Uterus (tissue), 4 donors: ENCODE measurements around the gene NOS1AP. TPM values are rescaled to one million over a fixed set of nuclear protein-coding genes. Genes with fewer than 3 reads are reported as not detected.

Source experiments
- DNase-seq, 2 donors: peaks; one replicate each; pipeline ENCODE4 v3.0.0-alpha.2; 2019 to 2020
- H3K27ac ChIP-seq, 2 donors: fragments of 200-600 bp; sonication (generic); 1 replicate in 1 of 2; 2 replicates in 1 of 2; pipeline ENCODE4 v1.5.1; 2016 to 2018
- H3K27me3 ChIP-seq, 2 donors: fragments of 200-600 bp; sonication (generic); one replicate each; pipeline ENCODE4 v1.5.1; 2018 to 2019; ENCODE audit warnings: control low read depth in 1 of 2
- H3K36me3 ChIP-seq, 2 donors: fragments of 200-600 bp; sonication (generic); one replicate each; pipeline ENCODE4 v1.5.1; 2019; ENCODE audit warnings: control low read depth in 1 of 2
- H3K4me1 ChIP-seq, 2 donors: fragments of 200-600 bp; sonication (generic); one replicate each; pipeline ENCODE4 v1.5.1; 2018 to 2019; ENCODE audit warnings: control low read depth in 1 of 2
- H3K4me3 ChIP-seq, 2 donors: fragments of 200-600 bp; sonication (generic); 1 replicate in 1 of 2; 2 replicates in 1 of 2; pipeline ENCODE4 v1.5.1; 2018 to 2019; ENCODE audit warnings: mild to moderate bottlenecking in 1 of 2
- H3K9me3 ChIP-seq, 2 donors: fragments of 200-600 bp; sonication (generic); one replicate each; pipeline ENCODE4 v1.5.1; 2019; ENCODE audit warnings: control low read depth in 1 of 2
- POLR2A ChIP-seq, 2 donors: fragments of 450-650 bp; IDR thresholded peaks; one replicate each; pipeline ENCODE4 v1.6.1; 2016; ENCODE audit warnings: antibody characterized with exemption in 2 of 2, mild to moderate bottlenecking in 1 of 2, moderate library complexity in 1 of 2
- intact Hi-C: fragments of 100-400 bp; cut with DNase I; formaldehyde crosslinking; loops from one replicate; pipeline ENCODE4 v1.15.1; 2023; ENCODE audit warnings: low total_unique reads
- total RNA-seq, 4 donors: library from RNA; depleted of rRNA in 3 of 4; stranded (reverse); fragments of >200 nt in 3 of 4; gene quantifications; one replicate each; pipeline versions ENCODE4 v1.1.0 to v1.2.4, GENCODE V29; 2014 to 2023
- TF ChIP-seq, protein P1 (sequence below), 4 experiments: fragments of 200-600 bp in 2 of 4; fragments of 450-650 bp in 2 of 4; sonication (generic) in 2 of 4; IDR thresholded peaks; one replicate each; pipeline ENCODE4 v1.5.1; 2016 to 2019; ENCODE audit warnings: antibody characterized with exemption in 4 of 4, mild to moderate bottlenecking in 2 of 4, moderate library complexity in 1 of 4
- donor health status: DM: yes; HTN: yes; CAD: no.

Gene NOS1AP
- total RNA-seq, 4 donors from 2014 or later: under 0.01 to 5.3 (median 1.9) TPM; not detected in 1

DNA sequence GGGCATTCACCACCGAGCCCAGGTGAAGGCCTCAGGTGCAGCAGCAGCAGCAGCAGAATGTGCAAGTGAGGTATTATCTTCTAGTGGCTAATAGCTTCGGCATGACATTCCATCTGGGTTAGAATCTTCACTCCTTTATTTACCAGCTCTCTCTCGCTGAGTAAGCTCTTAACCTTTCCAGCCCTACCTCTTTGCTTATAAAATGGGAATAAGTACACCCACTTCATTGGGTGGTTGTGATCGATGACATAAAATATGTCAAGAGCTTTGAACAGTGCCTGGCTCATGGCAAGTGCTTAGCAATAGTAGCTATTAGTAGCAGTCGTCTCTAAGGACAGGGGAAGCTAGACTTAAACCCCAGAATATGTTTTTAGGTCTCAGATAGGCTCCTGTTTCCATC lies 149.5 kb downstream of the NOS1AP start:
- no peak for DNase-seq
- H3K4me3 ChIP-seq: no peak overlapping the region
- intact Hi-C loops: no loop called here
- H3K4me1 ChIP-seq: no peaks in the 10 kb centered on the region
- no peaks in the 10 kb centered on the region for H3K27me3 ChIP-seq
- H3K36me3 ChIP-seq: no peaks in the 10 kb centered on the region
- no peaks in the 10 kb centered on the region for H3K9me3 ChIP-seq
- TF ChIP-seq, protein P1, sequence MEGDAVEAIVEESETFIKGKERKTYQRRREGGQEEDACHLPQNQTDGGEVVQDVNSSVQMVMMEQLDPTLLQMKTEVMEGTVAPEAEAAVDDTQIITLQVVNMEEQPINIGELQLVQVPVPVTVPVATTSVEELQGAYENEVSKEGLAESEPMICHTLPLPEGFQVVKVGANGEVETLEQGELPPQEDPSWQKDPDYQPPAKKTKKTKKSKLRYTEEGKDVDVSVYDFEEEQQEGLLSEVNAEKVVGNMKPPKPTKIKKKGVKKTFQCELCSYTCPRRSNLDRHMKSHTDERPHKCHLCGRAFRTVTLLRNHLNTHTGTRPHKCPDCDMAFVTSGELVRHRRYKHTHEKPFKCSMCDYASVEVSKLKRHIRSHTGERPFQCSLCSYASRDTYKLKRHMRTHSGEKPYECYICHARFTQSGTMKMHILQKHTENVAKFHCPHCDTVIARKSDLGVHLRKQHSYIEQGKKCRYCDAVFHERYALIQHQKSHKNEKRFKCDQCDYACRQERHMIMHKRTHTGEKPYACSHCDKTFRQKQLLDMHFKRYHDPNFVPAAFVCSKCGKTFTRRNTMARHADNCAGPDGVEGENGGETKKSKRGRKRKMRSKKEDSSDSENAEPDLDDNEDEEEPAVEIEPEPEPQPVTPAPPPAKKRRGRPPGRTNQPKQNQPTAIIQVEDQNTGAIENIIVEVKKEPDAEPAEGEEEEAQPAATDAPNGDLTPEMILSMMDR (IDR thresholded peaks at IDR 0.05): no peak
- no peak for TF ChIP-seq POLR2A (IDR thresholded peaks at IDR 0.05)
- no peak overlapping the region for H3K27ac ChIP-seq

DNA sequence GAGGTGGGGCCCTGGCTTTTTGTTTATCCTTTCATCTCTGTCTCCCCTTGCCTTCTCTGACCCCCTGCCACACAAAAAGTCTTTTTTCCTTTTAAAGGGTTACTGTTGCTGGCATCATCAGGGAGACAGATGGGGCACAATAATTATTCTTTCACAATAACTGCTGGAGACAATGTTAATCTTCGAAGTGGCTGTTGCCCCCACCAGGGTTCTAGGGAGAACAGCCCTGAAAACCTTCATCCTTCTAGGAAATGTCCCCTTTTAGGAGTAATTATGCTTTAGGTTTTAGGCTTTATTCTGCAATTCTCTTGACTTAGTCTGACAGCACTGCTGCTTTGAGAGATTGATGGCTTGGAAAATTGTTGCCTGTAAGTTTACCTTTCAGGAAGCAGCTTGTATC lies 150.0 kb downstream of the NOS1AP start:
- DNase-seq: no peak
- no peaks in the 10 kb centered on the region for H3K36me3 ChIP-seq
- no peaks in the 10 kb centered on the region for H3K27me3 ChIP-seq
- H3K27ac ChIP-seq: no peak overlapping the region
- no peaks in the 10 kb centered on the region for H3K9me3 ChIP-seq
- no peaks in the 10 kb centered on the region for H3K4me1 ChIP-seq
- no peak overlapping the region for H3K4me3 ChIP-seq
- intact Hi-C loops: no loop called here
- TF ChIP-seq, protein P1 (IDR thresholded peaks at IDR 0.05): no peak

DNA sequence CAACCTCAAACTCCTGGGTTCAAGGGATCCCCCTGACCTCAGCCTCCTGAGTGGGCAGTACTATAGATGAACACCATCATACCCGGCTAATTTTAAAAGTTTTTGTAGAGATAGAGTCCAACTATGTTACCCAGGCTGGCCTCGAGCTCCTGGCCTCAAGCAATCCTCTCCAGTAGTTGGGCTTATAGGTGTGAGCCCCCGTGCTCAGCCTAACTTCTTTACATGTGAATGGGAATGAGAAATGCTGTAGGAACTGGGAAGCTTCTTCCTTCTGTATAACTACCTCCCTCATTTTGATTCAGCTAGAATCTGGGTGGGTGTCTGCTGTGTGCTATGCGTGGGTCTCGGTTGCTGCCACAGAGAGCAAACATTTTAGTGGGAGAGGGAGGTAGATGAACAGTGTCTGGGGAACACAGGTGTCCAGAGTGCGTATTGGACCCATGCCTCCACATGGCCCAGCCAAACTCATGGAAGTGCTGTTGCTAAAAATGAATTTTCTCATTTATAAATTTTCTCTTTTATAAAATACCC lies 150.6 kb downstream of the NOS1AP start:
- Histone ChIP-seq H3K27me3 (no peaks in the 10 kb centered on the region), H3K9me3 (no peaks in the 10 kb centered on the region), H3K27ac (no peak overlapping the region), H3K4me1 (no peaks in the 10 kb centered on the region), H3K36me3 (no peaks in the 10 kb centered on the region), H3K4me3 (no peak overlapping the region)
- intact Hi-C loops: no loop called here
- DNase-seq: no peak
- TF ChIP-seq, protein P1 (IDR thresholded peaks at IDR 0.05): no peak
- TF ChIP-seq POLR2A (IDR thresholded peaks at IDR 0.05): no peak

DNA sequence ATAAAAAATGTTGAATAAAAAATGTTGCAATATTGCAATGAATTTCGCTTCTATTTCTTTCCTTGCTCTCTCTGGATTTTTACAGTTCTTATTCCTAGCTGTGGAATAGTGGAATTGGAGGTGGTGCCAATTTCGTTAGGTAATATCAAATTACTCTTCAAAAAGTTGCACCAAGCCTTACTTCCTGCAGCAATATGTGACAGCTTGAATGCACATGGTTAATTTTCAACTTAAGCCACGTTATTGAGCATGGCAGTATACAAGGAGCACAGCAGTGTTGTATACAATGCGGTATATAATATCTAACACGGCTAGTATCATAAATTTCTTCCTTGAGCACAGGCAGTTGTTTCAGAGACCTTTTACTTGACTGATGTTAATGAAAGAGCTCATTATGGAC lies 152.5 kb downstream of the NOS1AP start:
- intact Hi-C loops: no loop called here
- no peaks in the 10 kb centered on the region for H3K27me3 ChIP-seq

DNA sequence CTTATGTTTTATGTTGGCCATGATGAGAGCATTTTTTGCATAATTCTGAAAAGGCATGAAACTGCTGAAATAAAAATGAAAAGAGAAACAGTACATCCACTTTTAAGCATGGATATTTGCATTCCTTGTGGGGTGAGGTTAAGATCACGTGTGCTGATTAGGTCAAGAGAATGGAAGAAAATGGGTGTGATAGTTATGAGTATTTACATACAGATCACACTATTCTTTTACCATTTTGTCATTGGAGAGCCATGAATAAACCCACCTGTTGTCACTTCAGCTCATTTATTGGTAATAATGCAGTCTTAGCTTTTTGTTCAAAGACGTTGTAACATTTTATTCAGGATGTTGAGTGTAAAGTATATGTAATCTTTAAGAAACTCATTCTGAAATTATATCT lies 153.2 kb downstream of the NOS1AP start:
- Histone ChIP-seq H3K4me3 (no peak overlapping the region), H3K9me3 (no peaks in the 10 kb centered on the region), H3K27ac (no peak overlapping the region), H3K4me1 (no peaks in the 10 kb centered on the region), H3K36me3 (no peaks in the 10 kb centered on the region), H3K27me3 (no peaks in the 10 kb centered on the region)
- TF ChIP-seq POLR2A (IDR thresholded peaks at IDR 0.05): no peak
- intact Hi-C loops: no loop called here
- DNase-seq: no peak

More for the DNA sequence above, 152.5 kb downstream of the NOS1AP start:
- DNase-seq: no peak
- H3K4me3 ChIP-seq: no peak overlapping the region
- no peak overlapping the region for H3K27ac ChIP-seq
- H3K36me3 ChIP-seq: no peaks in the 10 kb centered on the region
- H3K9me3 ChIP-seq: no peaks in the 10 kb centered on the region
- TF ChIP-seq, protein P1 (IDR thresholded peaks at IDR 0.05): no peak
- no peak for TF ChIP-seq POLR2A (IDR thresholded peaks at IDR 0.05)
- no peaks in the 10 kb centered on the region for H3K4me1 ChIP-seq

DNA sequence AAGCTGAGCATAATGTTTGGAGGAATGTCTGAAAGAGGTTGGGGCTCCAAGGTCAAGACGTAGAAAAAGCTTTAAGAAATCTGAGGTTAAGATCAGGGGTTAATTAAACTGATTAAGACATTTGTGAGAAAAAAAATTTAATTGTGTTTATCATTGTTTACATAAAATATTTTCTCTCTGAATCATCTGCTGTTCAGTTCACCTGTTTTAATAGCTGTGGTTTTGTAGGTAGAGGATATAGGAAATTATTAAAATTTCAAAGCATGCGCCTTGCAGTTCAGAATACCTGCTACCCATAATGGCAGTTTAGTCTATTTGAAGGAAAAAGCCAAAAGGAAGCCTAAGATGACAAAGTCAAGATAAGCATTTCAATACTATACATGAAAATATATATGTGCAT lies 154.0 kb downstream of the NOS1AP start:
- H3K9me3 ChIP-seq: no peaks in the 10 kb centered on the region
- H3K36me3 ChIP-seq: no peaks in the 10 kb centered on the region
- H3K27me3 ChIP-seq: no peaks in the 10 kb centered on the region
- TF ChIP-seq, protein P1 (IDR thresholded peaks at IDR 0.05): no peak
- no peak for TF ChIP-seq POLR2A (IDR thresholded peaks at IDR 0.05)
- H3K4me3 ChIP-seq: no peak overlapping the region
- DNase-seq: no peak
- H3K27ac ChIP-seq: no peak overlapping the region
- H3K4me1 ChIP-seq: no peaks in the 10 kb centered on the region
- intact Hi-C loops: no loop called here
